SU-DHL-6 (cell line): ENCODE measurements around the gene NAA50.

Experiments used
- H2AFZ ChIP-seq: fragments of 200-600 bp; sonication (generic); 2 replicates; pipeline ENCODE4 v1.6.1; 2014; ENCODE audit warnings: low read depth, mild to moderate bottlenecking, moderate library complexity, mixed read lengths, antibody characterized with exemption, low read length; ENCODE audit not compliant: severe bottlenecking
- H3F3A ChIP-seq: fragments of 200-600 bp; shearing (Covaris generic); 2 replicates; pipeline ENCODE4 v1.6.0; 2016; ENCODE audit warnings: antibody characterized with exemption, mild to moderate bottlenecking; ENCODE audit not compliant: insufficient read depth
- H3K27ac ChIP-seq: fragments of 200-600 bp; sonication (generic); 2 replicates; pipeline ENCODE4 v1.5.1; 2016; ENCODE audit warnings: low read depth, mild to moderate bottlenecking, low read length, moderate library complexity, mixed read lengths
- H3K27me3 ChIP-seq: fragments of 200-600 bp; sonication (generic), shearing (Covaris generic); 2 replicates; pipeline ENCODE4 v1.6.0; 2014; ENCODE audit warnings: mild to moderate bottlenecking, low read length
- H3K36me3 ChIP-seq: fragments of 200-600 bp; sonication (generic); 2 replicates; pipeline ENCODE4 v1.6.1; 2014; ENCODE audit warnings: mild to moderate bottlenecking, low read length, mixed read lengths
- H3K4me2 ChIP-seq: fragments of 300-600, 200-600 bp; shearing (Covaris generic), sonication (generic); 2 replicates; pipeline ENCODE4 v1.6.0; 2014; ENCODE audit warnings: low read length, low read depth, mild to moderate bottlenecking; ENCODE audit not compliant: poor library complexity, severe bottlenecking
- H3K4me3 ChIP-seq: fragments of 200-600 bp; sonication (generic); 2 replicates; pipeline ENCODE4 v1.5.1; 2014; ENCODE audit warnings: antibody characterized with exemption, low read length, mild to moderate bottlenecking, mixed read lengths; ENCODE audit not compliant: insufficient read depth, poor library complexity, severe bottlenecking
- H3K79me2 ChIP-seq: fragments of 200-600 bp; sonication (generic); 2 replicates; pipeline ENCODE4 v1.6.1; 2014; ENCODE audit warnings: mild to moderate bottlenecking, low read length, moderate library complexity; ENCODE audit not compliant: insufficient read depth
- H3K9ac ChIP-seq: fragments of 200-600 bp; sonication (generic); 2 replicates; pipeline ENCODE4 v1.7.0; 2014; ENCODE audit warnings: mild to moderate bottlenecking, low read length
- H3K9me2 ChIP-seq: fragments of 200-600 bp; sonication (generic); replicated peaks from 2 replicates; pipeline ENCODE4 v1.6.1; 2014; ENCODE audit warnings: low read length; ENCODE audit not compliant: insufficient read depth
- H3K9me3 ChIP-seq: fragments of 200-600 bp; sonication (generic); 2 replicates; pipeline ENCODE4 v1.6.1; 2014; ENCODE audit warnings: low read length, mixed read lengths; ENCODE audit not compliant: insufficient read depth
- H4K20me1 ChIP-seq: fragments of 200-600 bp; sonication (generic); 2 replicates; pipeline ENCODE4 v1.6.1; 2014; ENCODE audit warnings: low read depth, mild to moderate bottlenecking, antibody characterized with exemption, low read length, moderate library complexity, mixed read lengths
- EZH2phosphoT487 ChIP-seq: fragments of 200-600 bp; sonication (generic), shearing (Covaris generic); conservative IDR thresholded peaks from 2 replicates; pipeline ENCODE4 v1.6.1; 2018; ENCODE audit warnings: mild to moderate bottlenecking, antibody characterized with exemption, low read length, moderate library complexity, mixed read lengths
- TF ChIP-seq, protein P1 (sequence below): fragments of 200-600 bp; sonication (generic); IDR thresholded peaks from one replicate; pipeline ENCODE4 v1.5.1; 2017; ENCODE audit warnings: antibody characterized with exemption, mild to moderate bottlenecking, low read length, moderate library complexity; ENCODE audit not compliant: insufficient read depth, poor library complexity, severe bottlenecking

NAA50 gene

DNA sequence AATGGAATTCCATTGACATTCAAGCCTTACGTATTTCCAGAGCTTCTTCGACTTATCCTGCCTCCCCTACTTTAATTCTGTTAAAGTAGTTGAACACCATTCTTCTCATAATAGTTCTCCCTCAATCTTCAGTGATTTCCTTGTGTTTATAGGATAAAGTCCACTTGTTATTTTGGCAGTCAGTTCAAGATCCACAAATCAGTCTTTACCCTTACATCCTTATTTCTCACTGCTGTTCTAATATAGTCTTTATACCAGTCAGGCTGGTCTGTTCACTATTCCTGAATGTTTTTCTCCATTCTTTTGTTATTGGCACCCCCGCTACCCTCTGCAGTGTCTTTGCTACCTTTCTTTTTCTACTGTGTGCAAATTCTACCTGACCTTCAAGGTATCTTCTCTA is 30.5 kb upstream of the NAA50 start:
- Histone ChIP-seq H3K4me2 (no peak overlapping the region), H3K9me3 (no peaks in the 10 kb centered on the region), H3K36me3 (peaks cover 4% of the 10 kb centered on the region), H2AFZ (no peak overlapping the region), H3K9ac (no peak overlapping the region), H4K20me1 (no peaks in the 10 kb centered on the region), H3K27ac (no peak overlapping the region), H3F3A (no peaks in the 10 kb centered on the region), H3K79me2 (peaks cover 5% of the 10 kb centered on the region; the same call in 1 of the 2 replicates), H3K27me3 (no peaks in the 10 kb centered on the region), H3K9me2 (no peaks in the 10 kb centered on the region), H3K4me3 (no peak overlapping the region)
- TF ChIP-seq, protein P1, sequence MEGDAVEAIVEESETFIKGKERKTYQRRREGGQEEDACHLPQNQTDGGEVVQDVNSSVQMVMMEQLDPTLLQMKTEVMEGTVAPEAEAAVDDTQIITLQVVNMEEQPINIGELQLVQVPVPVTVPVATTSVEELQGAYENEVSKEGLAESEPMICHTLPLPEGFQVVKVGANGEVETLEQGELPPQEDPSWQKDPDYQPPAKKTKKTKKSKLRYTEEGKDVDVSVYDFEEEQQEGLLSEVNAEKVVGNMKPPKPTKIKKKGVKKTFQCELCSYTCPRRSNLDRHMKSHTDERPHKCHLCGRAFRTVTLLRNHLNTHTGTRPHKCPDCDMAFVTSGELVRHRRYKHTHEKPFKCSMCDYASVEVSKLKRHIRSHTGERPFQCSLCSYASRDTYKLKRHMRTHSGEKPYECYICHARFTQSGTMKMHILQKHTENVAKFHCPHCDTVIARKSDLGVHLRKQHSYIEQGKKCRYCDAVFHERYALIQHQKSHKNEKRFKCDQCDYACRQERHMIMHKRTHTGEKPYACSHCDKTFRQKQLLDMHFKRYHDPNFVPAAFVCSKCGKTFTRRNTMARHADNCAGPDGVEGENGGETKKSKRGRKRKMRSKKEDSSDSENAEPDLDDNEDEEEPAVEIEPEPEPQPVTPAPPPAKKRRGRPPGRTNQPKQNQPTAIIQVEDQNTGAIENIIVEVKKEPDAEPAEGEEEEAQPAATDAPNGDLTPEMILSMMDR: no peak
- TF ChIP-seq EZH2phosphoT487: no peak

DNA sequence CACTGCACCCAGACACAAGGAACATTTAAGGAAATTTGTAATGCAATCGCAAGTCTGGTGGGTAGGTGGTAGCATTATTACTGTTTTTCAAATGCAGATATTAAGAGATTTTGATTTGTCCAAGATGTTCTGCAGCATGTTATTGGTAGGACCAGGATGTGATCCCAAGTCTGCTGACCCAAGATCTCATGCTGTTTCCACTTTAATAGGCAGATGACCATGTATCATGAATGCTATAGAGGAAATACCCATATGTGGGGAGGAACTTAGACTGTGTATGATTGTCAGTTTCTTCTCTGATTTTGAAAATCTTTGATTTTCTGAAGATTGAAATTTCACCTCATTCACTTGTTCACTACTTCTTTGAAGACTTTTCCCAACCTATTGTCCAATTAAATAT is 29.5 kb upstream of the NAA50 start:
- Histone ChIP-seq H3K9me2 (no peaks in the 10 kb centered on the region), H2AFZ (no peak overlapping the region), H3K27me3 (no peaks in the 10 kb centered on the region), H3K27ac (no peak overlapping the region), H3F3A (no peaks in the 10 kb centered on the region), H3K4me3 (no peak overlapping the region), H3K9ac (no peak overlapping the region), H3K9me3 (no peaks in the 10 kb centered on the region), H3K79me2 (peaks cover 5% of the 10 kb centered on the region; the same call in 1 of the 2 replicates), H3K4me2 (no peak overlapping the region), H4K20me1 (no peaks in the 10 kb centered on the region), H3K36me3 (peaks cover 1% of the 10 kb centered on the region; the same call in 1 of the 2 replicates)
- no peak for TF ChIP-seq EZH2phosphoT487
- TF ChIP-seq, protein P1: no peak

DNA sequence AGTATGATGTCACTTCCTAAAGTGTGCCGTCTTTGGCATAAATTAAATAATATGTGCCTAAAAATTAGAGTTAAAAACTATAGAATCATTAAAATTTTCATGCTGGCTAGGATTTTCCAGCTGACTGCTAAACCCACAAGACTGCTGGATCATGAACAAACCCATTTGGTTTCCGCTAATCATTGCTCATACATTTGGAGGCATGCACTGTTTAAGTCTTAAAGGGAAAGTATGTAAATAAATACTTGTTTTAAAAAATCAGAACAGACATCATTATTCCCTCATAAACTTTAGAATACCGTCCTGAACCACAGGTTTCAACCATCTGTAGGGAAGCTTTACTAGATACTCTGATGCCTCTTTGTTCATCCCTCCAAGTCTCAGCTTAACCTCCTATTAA is 27.3 kb upstream of the NAA50 start:
- TF ChIP-seq, protein P1: no peak
- no peak for TF ChIP-seq EZH2phosphoT487
- no peak overlapping the region for H2AFZ ChIP-seq
- no peak overlapping the region for H3K27ac ChIP-seq
- H3K9ac ChIP-seq: no peak overlapping the region
- no peak overlapping the region for H3K4me2 ChIP-seq
- no peaks in the 10 kb centered on the region; the same call in 1 of the 2 replicates for H3K36me3 ChIP-seq
- no peaks in the 10 kb centered on the region for H4K20me1 ChIP-seq
- peaks cover 4% of the 10 kb centered on the region; the same call in 1 of the 2 replicates for H3F3A ChIP-seq
- H3K9me2 ChIP-seq: no peaks in the 10 kb centered on the region
- H3K79me2 ChIP-seq: peaks cover 5% of the 10 kb centered on the region; the same call in 1 of the 2 replicates
- no peaks in the 10 kb centered on the region for H3K27me3 ChIP-seq
- no peaks in the 10 kb centered on the region for H3K9me3 ChIP-seq
- H3K4me3 ChIP-seq: no peak overlapping the region

DNA sequence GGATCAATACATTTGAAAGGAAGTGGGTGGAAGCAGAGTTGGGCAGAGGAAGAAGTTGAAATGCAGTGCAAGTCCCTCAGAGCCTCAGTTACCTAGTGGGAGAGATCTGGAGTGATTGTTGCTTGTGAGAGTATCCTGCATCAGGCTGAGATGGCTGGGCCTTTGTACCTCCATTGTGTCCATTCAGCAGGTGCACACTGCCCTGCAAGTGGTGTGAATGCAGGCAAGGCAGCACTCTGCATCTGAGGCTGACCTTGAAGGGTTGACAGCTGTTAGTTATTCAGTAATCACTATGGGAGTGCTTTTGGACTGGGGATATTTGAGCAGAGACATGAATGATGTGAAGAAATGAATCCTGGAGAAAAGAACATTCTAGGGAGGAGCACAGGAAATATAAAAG is 25.9 kb upstream of the NAA50 start:
- H3K79me2 ChIP-seq: peaks cover 5% of the 10 kb centered on the region; the same call in 1 of the 2 replicates
- no peak overlapping the region for H3K27ac ChIP-seq
- H3K36me3 ChIP-seq: no peaks in the 10 kb centered on the region; the same call in 1 of the 2 replicates
- H3K9me3 ChIP-seq: no peaks in the 10 kb centered on the region
- H3F3A ChIP-seq: peaks cover 4% of the 10 kb centered on the region; the same call in 1 of the 2 replicates
- no peak overlapping the region for H3K4me3 ChIP-seq
- no peaks in the 10 kb centered on the region for H3K9me2 ChIP-seq
- no peak overlapping the region for H2AFZ ChIP-seq
- H3K27me3 ChIP-seq: no peaks in the 10 kb centered on the region
- no peak overlapping the region for H3K9ac ChIP-seq
- H4K20me1 ChIP-seq: no peaks in the 10 kb centered on the region
- TF ChIP-seq, protein P1: no peak
- TF ChIP-seq EZH2phosphoT487: no peak
- no peak overlapping the region for H3K4me2 ChIP-seq
